Endothelial cell of umbilical vein (primary cell): ENCODE data around the gene VASH2. TPM values are rescaled to one million over a fixed set of nuclear protein-coding genes. Genes with fewer than 3 reads are reported as not detected.

ENCODE experiments used
- BruUV-seq: library from RNA; stranded (reverse); fragments of 400-500 nt; replicated peaks from 2 replicates; lab custom pipeline; 2021; lab: Mats Ljungman, UMichigan
- CTCF ChIA-PET: fragments of 300-600, 350-600 bp; sonication (Branson Sonifier 250); formaldehyde crosslinking; loops from one replicate; lab custom pipeline; 2021; ENCODE audit warnings: antibody characterized with exemption, inconsistent platforms; lab: Charles Lee
- POLR2A ChIA-PET: fragments of 300-600, 350-600 bp; sonication (Branson Sonifier 250); formaldehyde crosslinking; loops from one replicate; lab custom pipeline; 2021; ENCODE audit warnings: antibody characterized with exemption, inconsistent platforms; lab: Charles Lee
- DNase-seq: peaks from one replicate; pipeline ENCODE4 v3.0.0-alpha.2; 2011; ENCODE audit warnings: low read depth, low spot score
- FAIRE-seq: peaks from 2 replicates; lab custom pipeline; 2011; peaks lifted over from hg19 to GRCh38; lab: Jason Lieb, UNC
- H2AFZ ChIP-seq: 2 replicates; pipeline ENCODE4 v1.6.0; 2012; ENCODE audit warnings: low read depth, low read length, control low read depth, inconsistent platforms
- H3K27ac ChIP-seq: 2 replicates; pipeline ENCODE4 v1.5.1; 2011; ENCODE audit warnings: low read depth, mild to moderate bottlenecking, control low read depth, low read length, moderate library complexity; ENCODE audit not compliant: insufficient read depth
- H3K27me3 ChIP-seq, 2 experiments: 2 replicates each; pipeline versions ENCODE4 v1.6.0 to v1.6.1; 2011; ENCODE audit warnings: low read length in 2 of 2, mixed read lengths in 1 of 2; ENCODE audit not compliant: control insufficient read depth in 2 of 2, insufficient read depth in 2 of 2
- H3K36me3 ChIP-seq, 2 experiments: 2 replicates in 1 of 2; 3 replicates in 1 of 2; pipeline ENCODE4 v1.5.1; 2011; ENCODE audit warnings: low read length in 2 of 2, mild to moderate bottlenecking in 1 of 2, moderate library complexity in 1 of 2; ENCODE audit not compliant: control insufficient read depth in 2 of 2, insufficient read depth in 2 of 2; ENCODE audit errors: extremely low read depth in 1 of 2
- H3K4me1 ChIP-seq: 3 replicates; pipeline ENCODE4 v1.5.1; 2011; ENCODE audit warnings: mild to moderate bottlenecking, low read length; ENCODE audit not compliant: control insufficient read depth, insufficient read depth; ENCODE audit errors: extremely low read depth
- H3K4me2 ChIP-seq: 2 replicates; pipeline ENCODE4 v1.6.1; 2011; ENCODE audit warnings: low read length, control low read depth, mixed read lengths; ENCODE audit not compliant: insufficient read depth
- H3K4me3 ChIP-seq, 3 experiments: fragments of 200-600 bp in 1 of 3; sonication (generic), shearing (Covaris generic) in 1 of 3; replicated peaks in 1 of 3; 2 replicates each; pipeline ENCODE4 v1.5.1; 2011 to 2016; ENCODE audit warnings: control low read depth in 3 of 3, low read length in 3 of 3, mild to moderate bottlenecking in 2 of 3, inconsistent platforms in 1 of 3, low read depth in 1 of 3, moderate library complexity in 1 of 3; ENCODE audit not compliant: insufficient read depth in 1 of 3
- H3K79me2 ChIP-seq: 2 replicates; pipeline ENCODE4 v1.6.0; 2012; ENCODE audit warnings: low read length, inconsistent platforms; ENCODE audit not compliant: control insufficient read depth, insufficient read depth
- H3K9ac ChIP-seq: replicated peaks from 2 replicates; pipeline ENCODE3; 2011; ENCODE audit warnings: low read length, control low read depth; ENCODE audit not compliant: insufficient read depth; ENCODE audit errors: extremely low read depth
- H3K9me1 ChIP-seq: replicated peaks from 3 replicates; pipeline ENCODE4 v1.6.0; 2011; ENCODE audit warnings: mild to moderate bottlenecking, low read length; ENCODE audit not compliant: control insufficient read depth, insufficient read depth; ENCODE audit errors: extremely low read depth
- H3K9me3 ChIP-seq: replicated peaks from 2 replicates; pipeline ENCODE4 v1.5.1; 2012; ENCODE audit warnings: low read length, inconsistent platforms; ENCODE audit not compliant: control insufficient read depth, insufficient read depth
- H4K20me1 ChIP-seq: replicated peaks from 2 replicates; pipeline ENCODE3; 2011; ENCODE audit warnings: mild to moderate bottlenecking, low read length; ENCODE audit not compliant: control insufficient read depth, insufficient read depth; ENCODE audit errors: extremely low read depth
- CTCF ChIP-seq, 2 donors: IDR thresholded peaks; 1 replicate in 1 of 2; 2 replicates in 1 of 2; pipeline ENCODE4 v1.5.1; 2011; ENCODE audit warnings: low read length in 2 of 2, mild to moderate bottlenecking in 2 of 2, moderate library complexity in 2 of 2, control low read depth in 1 of 2, inconsistent platforms in 1 of 2, low read depth in 1 of 2; ENCODE audit not compliant: insufficient read depth in 1 of 2; ENCODE audit errors: extremely low read depth in 1 of 2
- EZH2 ChIP-seq: IDR thresholded peaks from 2 replicates; pipeline ENCODE4 v1.6.1; 2012; ENCODE audit warnings: borderline replicate concordance, low read depth, mild to moderate bottlenecking, moderate library complexity, low read length, inconsistent platforms; ENCODE audit not compliant: severe bottlenecking
- FOS ChIP-seq: IDR thresholded peaks from 2 replicates; pipeline ENCODE4 v1.6.1; 2011; ENCODE audit warnings: mild to moderate bottlenecking, low read length, moderate library complexity, borderline replicate concordance; ENCODE audit not compliant: insufficient read depth
- GATA2 ChIP-seq: IDR thresholded peaks from 2 replicates; pipeline ENCODE4 v1.7.0; 2011; ENCODE audit warnings: low read depth, mild to moderate bottlenecking, moderate library complexity, mixed read lengths, low read length; ENCODE audit not compliant: insufficient read length, insufficient read depth
- JUN ChIP-seq: IDR thresholded peaks from 2 replicates; pipeline ENCODE4 v1.6.1; 2011; ENCODE audit warnings: borderline replicate concordance, low read depth; ENCODE audit not compliant: insufficient read length, insufficient read depth
- MAX ChIP-seq: IDR thresholded peaks from 2 replicates; pipeline ENCODE4 v1.6.1; 2011; ENCODE audit not compliant: insufficient read depth, insufficient read length
- MYC ChIP-seq: IDR thresholded peaks from one replicate; pipeline ENCODE4 v1.6.1; 2011; ENCODE audit warnings: mild to moderate bottlenecking, low read depth, low read length
- POLR2A ChIP-seq: IDR thresholded peaks from 2 replicates; pipeline ENCODE4 v1.6.1; 2012; ENCODE audit warnings: low read depth, mild to moderate bottlenecking, control low read depth, low read length
- POLR2AphosphoS5 ChIP-seq: IDR thresholded peaks from 2 replicates; pipeline ENCODE4 v1.6.1; 2012; ENCODE audit warnings: low read depth, mild to moderate bottlenecking, control low read depth, low read length, moderate library complexity; ENCODE audit not compliant: insufficient read depth
- dilution Hi-C: fragments of 300-500 bp; cut with MboI; formaldehyde crosslinking; loops from one replicate; pipeline ENCODE4 v1.15.0; 2019; ENCODE audit warnings: low sequenced_read_pairs; ENCODE audit not compliant: extremely low pct_ligation_motif_present
- intact Hi-C: fragments of 100-400 bp; cut with micrococcal nuclease; formaldehyde crosslinking; loops from one replicate; pipeline ENCODE4 v1.10.0; 2022
- polyA plus RNA-seq, 4 experiments: library from polyadenylated mRNA; depleted of rRNA in 3 of 4; stranded (reverse) in 3 of 4; unstranded in 1 of 4; fragments of >200 nt; gene quantifications; 2 replicates each; pipeline versions ENCODE4 v1.2.1 to v1.2.3, GENCODE V29; 2011 to 2012; ENCODE audit warnings: missing spikeins in 1 of 4
- total RNA-seq: library from RNA; stranded (reverse); gene quantifications from 2 replicates; pipeline ENCODE4 v1.2.3, GENCODE V29; 2021

The VASH2 gene
- total and polyA plus RNA-seq, 2 donors (not counting 3 experiments of a cell fraction or from before 2014, with no cell fraction given), result 0.70 to 2.9 TPM

- POLR2A ChIA-PET, result no interaction called here
- no peaks in the 10 kb centered on the region for H3K9me3 ChIP-seq
- FAIRE-seq, result no peak
- TF ChIP-seq GATA2 (no peak), FOS (no peak), POLR2AphosphoS5 (no peak), CTCF (IDR thresholded peaks at IDR 0.05; ENCODE audit: extremely low read depth in 1 of 2, insufficient read depth in 1 of 2, low read depth in 1 of 2, low read length in 2 of 2) (no peak), JUN (no peak), MYC (no peak), MAX (no peak), EZH2 (no peak), POLR2A (no peak)
- dilution Hi-C loops (no loop called here), intact Hi-C loops (loop anchor here (1.0 to 5.0 kb wide), 6 partner anchors 78 to 538 kb away; no protein-coding TSS in a partner anchor)
- no peak for DNase-seq
- H3K4me2 ChIP-seq, result no peak overlapping the region
- no peaks in the 10 kb centered on the region for H3K79me2 ChIP-seq
- no peak overlapping the region for H3K27ac ChIP-seq
- CTCF ChIA-PET, result interaction anchor here (0.7 to 5.2 kb wide), 18 partner anchors 9 to 1314 kb away, joined by 3 to 57 read pairs (median 5); partner anchors contain the start of genes BATF3, FLVCR1 and VASH2
- no peaks in the 10 kb centered on the region for H3K27me3 ChIP-seq
- no peaks in the 10 kb centered on the region for H4K20me1 ChIP-seq
- H3K4me3 ChIP-seq, result no peak overlapping the region
- no TSS peak for BruUV-seq
- peaks cover 2 to 8% of the 10 kb centered on the region in 2 experiments for H3K36me3 ChIP-seq
- H3K4me1 ChIP-seq, result no peaks in the 10 kb centered on the region
- no peak overlapping the region for H3K9ac ChIP-seq
- H3K9me1 ChIP-seq, result no peaks in the 10 kb centered on the region
- no peak overlapping the region for H2AFZ ChIP-seq
Observed at GRCh38 chr1:212994926-212995325, 44.6 kb downstream of the VASH2 start.
